Activated CD4-positive, alpha-beta T cell treated with anti-CD3 and anti-CD28 coated beads for 24 hours (primary cell): ENCODE data around the gene AGFG1.

Source experiments
- DNase-seq, 2 donors: peaks; one replicate each; pipeline ENCODE4 v3.0.0-alpha.2; 2020; ENCODE audit warnings: low read depth in 2 of 2

AGFG1 gene

DNA sequence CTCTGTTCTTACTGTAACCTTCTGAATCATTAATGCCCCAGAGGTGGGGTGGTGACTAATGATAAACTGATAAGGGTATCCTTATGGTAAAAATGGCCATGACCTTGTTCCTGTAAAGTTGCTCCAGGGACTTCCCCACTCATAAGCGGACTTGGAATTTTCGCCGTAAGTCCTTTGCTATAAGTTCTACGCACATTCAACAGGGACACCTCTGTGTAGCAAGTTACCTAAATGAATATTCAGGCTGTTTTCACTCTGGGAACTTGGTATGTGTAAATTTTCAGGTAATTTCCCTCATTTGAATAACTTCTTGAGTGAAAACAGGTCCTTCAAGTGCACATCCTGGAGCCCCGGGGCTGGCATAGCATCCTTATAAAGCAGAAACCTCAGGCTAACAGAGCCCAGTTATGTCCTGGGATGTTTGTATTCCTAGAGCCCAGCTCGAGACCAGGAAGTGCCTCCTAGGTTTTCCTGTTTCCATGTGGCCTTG lies 9.4 kb upstream of the AGFG1 start:
- DNase-seq, result no peak

DNA sequence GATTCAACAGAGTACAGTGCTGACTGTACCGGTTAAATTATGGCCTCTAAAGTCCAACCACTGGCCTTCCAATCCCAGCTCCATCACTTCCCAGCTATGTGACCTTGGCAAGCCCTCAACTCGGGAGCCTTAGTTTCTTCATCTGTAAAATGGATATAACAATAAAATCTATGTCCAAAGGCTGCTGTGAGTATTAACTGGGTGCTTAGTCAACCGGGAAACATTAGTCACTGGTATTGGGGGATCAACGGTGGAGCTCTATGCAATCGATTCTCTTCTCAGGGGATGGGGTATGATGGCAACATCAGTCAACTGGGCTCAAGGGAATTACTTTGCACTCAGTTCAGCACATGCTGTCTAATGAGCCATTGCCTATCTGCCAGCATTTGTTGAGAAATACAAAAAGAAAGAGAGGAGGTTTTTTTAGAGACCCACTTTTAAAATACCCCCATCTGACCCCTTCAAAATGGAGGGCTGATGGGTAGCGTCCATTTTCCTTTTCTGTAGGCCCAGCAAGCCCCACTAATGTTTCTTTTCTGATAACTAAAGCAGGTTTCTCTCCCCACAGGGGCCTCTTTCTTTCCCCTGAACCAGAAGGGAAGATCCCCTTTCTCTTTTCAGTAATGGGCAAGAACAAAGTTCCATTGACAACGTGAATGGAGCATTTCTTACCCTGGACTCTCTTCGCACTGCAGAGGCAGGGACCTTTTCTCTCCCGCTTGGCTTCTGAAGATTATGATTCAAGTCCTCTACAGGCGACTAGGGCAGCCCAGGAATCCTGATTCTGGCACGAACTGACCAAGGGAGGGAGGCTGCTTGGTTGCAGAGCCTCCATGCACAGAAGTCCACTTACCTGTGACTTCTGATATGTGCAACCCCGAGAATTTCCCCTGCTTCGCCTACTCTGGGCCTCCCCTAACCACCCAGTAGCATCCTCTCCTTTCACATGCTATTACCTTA lies 8.7 kb upstream of the AGFG1 start:
- no peak for DNase-seq

DNA sequence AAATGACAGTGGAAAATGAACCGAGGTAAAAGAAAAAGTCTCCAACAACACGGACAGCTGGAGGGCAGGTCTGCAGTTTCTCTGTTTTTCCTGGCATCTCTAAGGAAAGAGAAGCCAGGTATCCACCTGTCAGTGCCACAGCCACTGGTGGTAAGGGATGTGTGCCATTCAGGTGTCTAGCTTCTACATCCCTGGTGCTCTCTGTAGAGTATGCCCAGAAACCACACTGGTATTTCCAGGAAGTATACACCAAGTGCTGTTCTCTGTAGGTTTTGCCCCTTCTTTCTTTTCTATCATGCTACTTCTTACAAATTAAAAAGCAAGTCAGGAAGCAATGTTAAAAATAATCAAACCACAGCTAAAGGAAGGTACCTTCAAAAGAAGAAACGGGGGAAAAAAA lies 7.6 kb upstream of the AGFG1 start:
- DNase-seq, result no peak

DNA sequence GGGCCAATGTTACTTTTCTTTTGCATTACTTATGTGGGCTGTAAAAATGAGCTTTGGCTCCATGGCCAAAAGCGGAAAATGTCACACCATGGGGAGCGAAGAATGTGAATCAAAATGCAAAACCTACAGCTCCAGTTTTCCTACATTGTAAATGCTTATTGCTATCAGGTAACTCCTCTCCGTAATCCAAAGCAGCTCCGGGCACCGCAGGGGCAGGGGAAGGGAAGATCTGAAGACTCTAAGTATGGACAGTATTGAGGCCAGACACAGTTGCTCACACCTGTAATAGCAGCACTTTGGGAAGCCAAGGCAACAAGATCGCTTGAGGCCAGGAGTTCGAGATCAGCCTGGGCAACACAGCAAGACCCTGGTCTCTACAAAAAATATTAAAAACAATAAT lies 7.1 kb upstream of the AGFG1 start:
- DNase-seq, result no peak

DNA sequence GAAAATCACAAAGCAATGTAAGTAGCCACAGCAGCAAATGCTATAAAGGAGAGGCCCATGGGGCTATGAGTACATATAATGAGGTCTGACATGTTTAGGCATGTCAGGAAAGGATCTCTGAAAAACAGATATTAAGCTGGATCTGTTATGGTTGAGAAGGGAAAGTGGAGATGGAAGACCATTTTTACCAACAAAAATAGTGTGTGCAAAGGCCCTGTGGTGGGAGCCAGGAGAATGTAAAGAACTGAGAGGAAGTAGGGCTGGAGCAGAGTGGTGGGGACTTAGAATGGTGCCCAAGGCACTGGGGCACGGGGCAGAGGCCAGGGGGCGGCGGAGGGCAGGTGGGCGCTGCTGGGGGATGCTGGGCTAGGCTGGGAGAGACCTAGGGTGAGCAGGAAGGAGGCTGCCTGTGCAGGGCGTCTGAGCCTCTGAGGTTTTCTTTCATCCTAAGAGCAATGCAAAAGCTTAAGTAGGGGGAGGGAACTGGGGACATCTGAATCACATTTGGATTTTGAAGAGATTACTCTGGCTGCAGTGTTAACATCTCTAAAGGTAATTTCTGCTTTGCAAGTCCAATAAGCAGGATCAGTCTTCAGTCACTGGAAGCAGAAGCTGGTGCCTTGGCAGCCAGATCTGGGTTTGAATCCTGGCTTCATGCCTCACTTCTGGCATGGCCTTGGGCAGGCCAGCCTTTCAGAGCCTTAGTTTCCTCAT lies 4.9 kb upstream of the AGFG1 start:
- no peak for DNase-seq

DNA sequence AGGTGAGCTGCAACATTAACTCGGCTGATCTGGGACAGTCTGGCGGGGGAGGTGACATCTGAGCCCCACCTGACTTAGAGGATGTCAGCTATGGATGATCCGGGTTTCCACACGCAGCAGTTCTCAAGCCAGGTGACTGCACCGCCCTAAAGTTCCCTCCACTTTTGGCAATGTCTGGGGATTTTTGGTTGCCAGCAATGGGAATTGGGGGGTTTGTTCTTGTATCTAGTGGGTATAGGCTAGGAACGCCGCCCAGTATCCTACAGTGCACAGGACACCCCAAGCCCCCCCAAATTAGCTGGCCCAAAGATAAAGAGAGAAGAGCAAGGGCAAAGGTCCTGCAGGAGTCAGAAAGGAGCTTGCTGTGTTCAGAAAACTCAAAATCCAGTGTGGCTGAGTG lies 544 bp upstream of the AGFG1 start:
- no peak for DNase-seq

DNA sequence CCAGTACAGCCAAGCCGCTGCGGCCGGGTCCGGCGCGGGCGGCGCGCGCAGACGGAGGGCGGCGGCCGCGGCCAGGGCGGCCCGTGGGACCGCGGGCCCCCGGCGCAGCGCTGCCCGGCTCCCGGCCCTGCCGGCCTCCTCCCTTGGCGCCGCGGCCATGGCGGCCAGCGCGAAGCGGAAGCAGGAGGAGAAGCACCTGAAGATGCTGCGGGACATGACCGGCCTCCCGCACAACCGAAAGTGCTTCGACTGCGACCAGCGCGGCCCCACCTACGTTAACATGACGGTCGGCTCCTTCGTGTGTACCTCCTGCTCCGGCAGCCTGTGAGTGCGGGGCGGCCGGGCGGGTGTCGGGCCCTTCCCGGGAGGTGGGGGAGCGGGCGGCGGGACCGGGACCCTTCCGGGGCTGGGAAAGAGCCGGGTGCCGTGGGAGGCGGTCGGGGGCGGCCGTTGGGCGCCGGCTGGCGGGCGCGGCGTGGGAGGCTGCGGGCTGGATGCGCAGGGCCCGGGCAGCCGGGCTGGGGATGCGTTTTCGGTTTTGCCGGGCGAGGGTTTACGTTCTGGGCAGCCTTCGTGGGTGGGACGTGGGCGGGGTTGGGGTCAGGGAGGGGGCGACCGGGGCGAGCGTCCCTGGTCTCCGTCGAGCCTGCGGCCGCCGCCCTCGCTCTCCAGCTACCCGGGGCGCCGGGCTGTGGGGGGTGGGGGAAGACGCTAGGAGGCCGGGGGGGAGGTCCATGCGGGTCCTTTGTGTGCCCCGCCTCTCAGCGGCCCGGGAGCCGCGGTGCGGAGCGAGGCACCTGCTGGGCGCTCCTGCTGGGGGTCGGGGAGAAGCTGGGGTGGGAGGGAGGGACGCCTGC lies 537 bp downstream of the AGFG1 start:
- DNase-seq, result no peak

DNA sequence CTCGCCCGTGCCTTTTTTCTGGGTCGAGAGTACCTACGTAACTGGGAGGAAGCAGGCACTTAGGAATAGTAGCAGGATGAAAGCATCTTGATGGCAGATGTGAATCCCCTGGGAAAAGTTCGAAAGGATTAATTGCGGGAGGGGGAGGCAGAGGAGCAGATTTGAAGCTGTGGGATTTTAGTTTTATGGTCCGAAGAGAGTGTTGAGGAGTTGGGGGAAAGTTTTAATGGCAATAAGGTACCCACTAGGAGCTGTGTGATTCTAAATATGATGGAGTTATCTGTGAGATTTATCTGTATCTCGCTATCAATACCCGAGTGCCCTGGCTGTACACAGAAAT lies 1.1 kb downstream of the AGFG1 start:
- DNase-seq, result no peak

DNA sequence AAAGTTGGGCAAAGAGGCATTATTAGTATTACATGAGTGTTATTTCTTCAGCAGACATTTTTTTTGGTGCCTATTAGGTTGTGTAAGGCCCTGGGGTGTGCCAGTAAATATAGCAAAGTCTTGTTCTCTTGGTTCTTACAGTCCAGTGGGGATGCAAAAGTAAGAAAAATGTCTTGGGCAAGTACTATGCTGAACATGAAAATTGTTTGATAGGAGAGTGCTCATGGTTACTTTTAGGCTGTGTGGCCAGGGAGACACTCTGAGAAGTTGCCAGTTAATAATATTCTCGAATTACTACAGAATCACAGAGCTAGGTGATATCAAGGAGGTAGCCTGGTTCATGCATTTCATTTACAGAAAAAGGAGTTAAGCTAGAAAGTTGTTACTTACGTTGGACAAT lies 1.9 kb downstream of the AGFG1 start:
- DNase-seq, result no peak

DNA sequence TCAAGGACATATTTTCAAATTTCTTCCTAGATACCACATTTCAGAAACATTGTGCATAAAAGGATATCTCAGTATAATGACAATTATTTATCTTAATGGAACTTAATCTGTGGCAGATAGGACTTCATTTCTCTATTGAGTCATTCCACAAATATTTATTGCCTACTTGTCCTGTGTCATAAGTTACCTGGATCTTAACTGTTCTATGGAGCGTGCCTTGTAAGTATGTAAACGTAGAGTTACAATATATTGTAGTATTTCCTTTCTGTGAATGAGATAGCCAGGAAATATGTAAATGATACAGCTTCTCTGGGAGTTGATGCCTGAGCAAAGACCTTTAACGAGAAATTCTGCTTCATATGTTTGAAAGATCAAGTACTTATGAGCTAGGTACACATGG lies 2.5 kb downstream of the AGFG1 start:
- no peak for DNase-seq

DNA sequence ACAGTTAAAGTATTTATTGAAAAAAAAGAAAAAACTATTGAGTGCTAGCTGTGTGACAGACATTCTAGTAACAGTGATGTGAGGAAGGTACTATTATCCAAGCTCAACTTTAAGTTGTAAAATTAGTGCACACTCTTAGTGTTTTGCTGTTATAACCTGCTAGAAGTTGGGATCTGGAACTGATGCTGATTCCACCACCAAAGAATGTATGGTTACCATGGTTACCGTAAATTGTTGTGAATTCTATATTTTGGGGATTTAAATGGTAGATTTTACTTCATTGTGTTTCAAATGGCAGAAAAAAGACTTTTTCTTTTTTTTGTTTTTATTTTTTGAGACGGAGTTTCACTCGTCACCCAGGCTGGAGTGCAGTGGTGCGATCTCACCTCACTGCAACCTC lies 5.3 kb downstream of the AGFG1 start:
- DNase-seq, result no peak

DNA sequence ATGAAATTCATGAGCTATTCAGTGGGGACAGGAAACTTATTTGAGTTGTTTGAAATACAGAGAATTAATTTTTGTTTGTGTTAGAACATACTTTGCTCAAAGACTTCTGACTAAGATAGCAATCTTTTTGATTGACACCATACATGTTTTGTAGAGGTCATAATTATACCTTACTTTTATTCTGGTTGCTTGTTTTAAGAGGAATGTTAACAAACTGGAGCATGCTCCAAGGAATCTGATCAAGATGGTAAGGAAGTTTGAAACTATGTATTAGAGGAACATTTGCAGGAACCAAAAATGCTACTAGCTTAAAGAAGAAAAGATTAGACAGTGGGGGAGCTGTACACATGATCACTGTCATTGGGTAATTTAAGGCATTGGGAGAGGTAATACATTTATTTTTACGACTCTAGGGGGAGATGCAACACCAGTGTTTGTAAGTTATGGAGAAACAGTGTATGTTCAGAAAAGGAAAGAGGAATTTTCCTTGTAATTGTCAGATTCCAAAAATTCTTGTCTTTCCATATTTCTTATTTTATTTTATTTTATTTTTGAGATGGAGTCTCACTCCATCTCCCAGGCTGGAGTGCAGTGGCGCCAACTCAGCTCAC lies 8.0 kb downstream of the AGFG1 start:
- DNase-seq, result no peak

DNA sequence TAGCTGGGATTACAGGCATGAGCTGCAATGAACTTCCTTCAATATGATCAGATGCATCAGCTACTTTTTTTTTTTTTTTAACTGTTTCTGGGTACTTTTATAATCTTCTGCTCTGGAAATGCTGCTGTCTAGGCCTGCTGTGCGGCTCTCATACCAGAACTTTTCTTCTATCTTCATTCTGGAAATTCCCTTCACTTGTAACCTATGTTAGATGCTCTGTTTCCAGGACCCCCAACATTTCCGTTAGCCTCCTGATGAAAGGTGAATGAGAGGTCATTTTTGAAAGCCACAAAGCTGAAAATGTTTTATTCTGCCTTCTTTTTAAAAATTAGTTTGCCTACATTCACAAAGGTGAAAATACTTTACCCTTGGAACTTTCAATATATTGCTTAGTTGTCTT lies 8.6 kb downstream of the AGFG1 start:
- DNase-seq, result no peak

DNA sequence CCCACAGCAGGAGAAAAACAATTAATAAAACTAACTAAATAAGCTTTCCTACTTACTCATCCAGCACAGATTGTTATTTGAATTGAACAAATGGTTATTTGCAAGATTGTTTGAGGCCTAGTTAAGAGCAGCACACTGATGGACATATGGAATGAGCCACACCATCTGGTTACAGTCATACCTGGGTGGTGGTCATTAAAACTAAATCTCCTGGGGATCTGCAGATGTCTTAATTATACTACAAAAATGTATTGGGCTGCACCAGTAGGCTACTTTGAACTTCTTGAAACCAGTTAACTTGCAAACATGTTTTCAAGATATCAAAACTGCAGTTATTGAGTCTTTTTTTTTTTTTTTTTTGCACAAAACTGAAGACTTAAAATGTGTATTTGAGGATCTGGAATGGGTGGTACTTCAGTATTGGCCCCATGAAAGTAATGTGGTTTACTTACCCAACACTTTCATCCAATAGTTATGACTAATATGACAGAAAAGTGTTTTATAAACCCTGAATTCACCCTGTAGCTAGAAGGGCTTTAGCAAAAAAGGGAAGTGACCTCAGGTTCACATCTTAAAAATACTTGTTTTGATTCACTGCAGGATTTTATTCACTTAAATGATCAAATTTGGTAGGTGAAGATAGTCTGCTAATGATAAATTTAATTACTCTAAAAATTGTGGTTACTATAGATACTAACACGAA lies 10.8 kb downstream of the AGFG1 start:
- DNase-seq, result no peak

DNA sequence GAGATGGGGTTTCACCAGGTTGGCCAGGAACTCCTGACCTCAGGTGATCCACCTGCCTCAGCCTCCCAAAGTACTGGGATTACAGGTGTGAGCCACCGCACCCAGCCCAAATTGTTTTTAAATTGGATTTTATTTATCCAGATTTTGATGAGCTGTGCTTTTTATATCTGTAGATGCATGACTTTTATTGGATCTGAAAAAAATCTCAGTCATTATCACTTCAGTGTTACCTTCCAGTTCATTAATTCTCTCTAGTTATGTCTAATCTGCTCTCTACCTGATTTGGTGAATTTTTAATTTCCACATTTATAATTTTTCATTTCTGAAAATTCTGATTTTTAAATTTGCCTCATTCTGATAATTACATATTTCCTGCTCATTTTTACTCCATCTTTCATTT lies 13.5 kb downstream of the AGFG1 start:
- no peak for DNase-seq

DNA sequence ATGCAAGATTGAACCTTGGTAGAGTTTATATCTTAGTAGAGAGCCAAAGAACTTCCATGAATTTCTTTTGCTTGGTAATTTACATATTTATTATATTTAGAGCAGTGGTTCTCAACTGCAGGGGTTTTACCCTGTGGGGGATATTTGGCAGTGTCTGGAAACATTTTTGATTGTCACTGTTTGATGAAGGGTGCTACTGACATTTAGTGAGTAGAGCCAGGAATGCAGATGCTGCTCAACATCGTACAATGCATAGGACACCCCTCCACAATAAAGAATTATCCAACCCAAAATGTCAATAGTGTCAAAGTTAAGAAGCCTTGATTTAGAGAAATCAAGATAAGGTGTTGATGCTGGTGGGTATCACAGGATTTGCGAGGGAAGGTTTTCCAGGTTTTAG lies 14.7 kb downstream of the AGFG1 start:
- DNase-seq, result no peak

DNA sequence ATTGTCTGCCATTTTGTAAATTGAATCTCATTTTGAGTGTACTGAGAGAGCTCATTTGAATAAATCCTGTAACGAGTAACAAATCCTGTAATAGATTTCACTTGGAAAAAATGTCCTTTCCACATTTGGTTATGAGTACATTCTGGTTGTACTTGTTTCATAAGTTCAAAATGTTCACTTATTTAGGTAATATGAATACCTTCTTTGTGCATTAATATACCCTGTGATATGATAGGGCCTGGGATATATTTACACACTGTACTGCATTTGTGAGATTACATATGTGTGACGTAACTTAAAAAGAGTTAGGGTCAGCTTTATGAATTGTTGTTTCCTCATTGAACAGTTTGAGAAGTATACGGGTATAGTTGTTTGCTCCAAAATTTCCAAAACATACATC lies 16.1 kb downstream of the AGFG1 start:
- DNase-seq, result no peak

DNA sequence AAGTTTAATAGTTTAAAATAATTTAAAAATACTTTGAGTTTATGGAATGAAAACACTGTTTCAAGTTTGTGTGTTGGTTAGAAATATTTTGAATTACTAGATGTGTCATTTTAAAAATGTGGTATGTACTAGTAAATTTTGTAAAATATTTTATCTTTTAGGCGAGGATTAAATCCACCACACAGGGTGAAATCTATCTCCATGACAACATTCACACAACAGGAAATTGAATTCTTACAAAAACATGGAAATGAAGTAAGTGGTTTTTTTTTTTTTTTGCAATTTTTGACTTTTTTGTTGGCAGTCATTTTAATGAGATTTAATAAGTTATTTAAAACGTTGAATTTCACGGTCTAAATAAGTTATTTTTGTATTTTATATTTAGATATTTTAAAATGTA lies 19.4 kb downstream of the AGFG1 start:
- no peak for DNase-seq

DNA sequence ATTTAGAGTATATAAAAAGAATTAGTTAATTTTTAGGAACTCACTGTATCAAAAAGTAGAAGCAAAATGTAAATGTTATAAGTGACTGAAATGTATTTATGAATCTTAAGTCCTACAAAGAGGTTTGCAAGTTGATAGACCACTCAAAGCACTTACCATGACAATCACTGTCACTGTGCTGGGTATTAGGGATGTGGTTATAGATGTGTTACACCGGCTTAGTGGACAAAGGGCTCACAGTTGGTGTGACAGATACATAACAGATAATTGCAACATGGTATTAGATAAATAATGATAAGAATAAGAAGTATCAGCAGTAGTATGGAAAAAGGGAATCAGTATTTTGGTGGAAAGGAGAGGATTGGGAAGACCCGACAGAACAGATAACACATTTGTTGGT lies 21.6 kb downstream of the AGFG1 start:
- no peak for DNase-seq

DNA sequence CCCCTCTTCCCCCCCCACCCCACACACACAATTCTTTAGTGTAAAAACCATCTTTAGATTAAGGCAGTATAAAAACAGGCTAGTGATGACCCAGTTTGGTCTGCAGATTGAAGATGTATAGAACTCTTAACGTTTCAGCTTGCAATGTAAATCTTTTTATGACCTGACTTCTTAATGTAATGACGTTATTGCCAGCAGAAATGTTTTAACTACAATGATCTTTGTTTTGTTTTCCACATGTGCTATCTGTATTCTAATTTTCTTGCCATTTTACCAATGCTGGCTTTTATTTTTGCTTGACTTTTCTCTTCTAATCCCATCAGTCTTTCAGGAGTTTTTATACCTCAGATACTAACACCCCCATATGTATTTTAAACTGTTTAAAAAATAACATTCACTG lies 25.2 kb downstream of the AGFG1 start:
- no peak for DNase-seq

DNA sequence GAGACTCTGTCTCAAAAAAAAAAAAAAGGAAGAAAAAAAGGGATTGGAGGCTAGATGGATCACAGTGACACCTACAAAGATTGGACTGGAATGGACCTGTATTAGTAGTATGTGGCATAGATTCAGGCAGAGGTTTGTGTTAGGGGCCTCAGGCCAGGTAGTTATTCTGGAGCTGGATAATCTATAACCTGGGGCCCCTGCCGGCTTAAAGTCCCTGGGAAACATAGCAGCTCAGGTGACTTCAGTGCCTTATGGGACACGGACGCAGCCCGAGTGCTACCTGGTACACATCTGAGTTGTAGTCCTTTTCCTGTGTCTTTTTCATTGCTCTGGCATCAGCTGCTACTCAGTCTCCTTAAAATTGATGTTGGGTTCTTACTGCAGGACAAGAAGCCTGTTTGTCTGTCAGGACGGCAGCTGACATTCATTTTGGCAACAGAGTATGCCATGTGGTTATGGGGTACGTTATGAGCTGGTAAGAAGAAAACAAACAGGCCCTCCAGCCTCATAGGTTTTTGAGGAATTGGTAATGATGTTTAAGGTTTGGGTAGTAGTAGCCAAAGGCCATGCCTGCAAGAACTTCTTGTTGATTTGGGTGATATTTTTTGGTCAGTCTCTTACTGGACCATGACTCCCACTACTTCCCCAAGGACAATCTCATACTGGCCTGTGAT lies 27.8 kb downstream of the AGFG1 start:
- no peak for DNase-seq
